Neural progenitor cell (in vitro differentiated cells): ENCODE results near the gene GABRD. TPM values are rescaled to one million over a fixed set of nuclear protein-coding genes. Genes with fewer than 3 reads are reported as not detected.
A peak's percentile ranks its signal among the peaks of the same experiment; 100 is the strongest.

Source experiments
- DNase-seq: peaks from one replicate; pipeline ENCODE4 v3.0.0-alpha.2; 2016; ENCODE audit warnings: low spot score
- H2AFZ ChIP-seq: fragments of 200-600 bp; sonication (generic); replicated peaks from 2 replicates; pipeline ENCODE4 v1.6.1; 2016; ENCODE audit warnings: antibody characterized with exemption
- H3F3A ChIP-seq: fragments of 200-600 bp; sonication (generic); 2 replicates; pipeline ENCODE4 v1.6.1; 2016; ENCODE audit warnings: antibody characterized with exemption, low read depth
- H3K27ac ChIP-seq: fragments of 200-600 bp; sonication (generic); 2 replicates; pipeline ENCODE4 v1.5.1; 2016; ENCODE audit warnings: mild to moderate bottlenecking
- H3K27me3 ChIP-seq: fragments of 200-600 bp; sonication (generic); 2 replicates; pipeline ENCODE4 v1.6.1; 2016; ENCODE audit warnings: mild to moderate bottlenecking, moderate library complexity
- H3K36me3 ChIP-seq: fragments of 200-600 bp; sonication (generic); 2 replicates; pipeline ENCODE4 v1.5.1; 2016
- H3K4me1 ChIP-seq: fragments of 200-600 bp; sonication (generic); 2 replicates; pipeline ENCODE4 v1.6.1; 2016; ENCODE audit warnings: mixed run types
- H3K4me2 ChIP-seq: fragments of 200-600 bp; sonication (generic); 2 replicates; pipeline ENCODE4 v1.6.1; 2016
- H3K4me3 ChIP-seq: fragments of 200-600 bp; sonication (generic); 2 replicates; pipeline ENCODE4 v1.5.1; 2016
- H3K79me2 ChIP-seq: fragments of 200-600 bp; sonication (generic); 2 replicates; pipeline ENCODE4 v1.6.1; 2016; ENCODE audit warnings: low read depth
- H3K9ac ChIP-seq: fragments of 200-600 bp; sonication (generic); 2 replicates; pipeline ENCODE4 v1.6.1; 2016
- H3K9me3 ChIP-seq: fragments of 200-600 bp; sonication (generic); 2 replicates; pipeline ENCODE4 v1.5.1; 2016; ENCODE audit warnings: low read depth
- H4K20me1 ChIP-seq: fragments of 200-600 bp; sonication (generic); 2 replicates; pipeline ENCODE4 v1.6.1; 2016; ENCODE audit warnings: low read depth
- H3K27ac Mint-ChIP-seq: 3 replicates; pipeline ENCODE4 v1.8.0; 2021; ENCODE audit warnings: mixed read lengths
- H3K27me3 Mint-ChIP-seq: 2 replicates; pipeline ENCODE4 v1.8.0; 2022; ENCODE audit warnings: low read depth, mild to moderate bottlenecking, inconsistent platforms, moderate library complexity, mixed read lengths; ENCODE audit not compliant: insufficient read depth
- H3K36me3 Mint-ChIP-seq: 3 replicates; pipeline ENCODE4 v1.8.0; 2021; ENCODE audit warnings: mixed read lengths
- H3K4me1 Mint-ChIP-seq: 3 replicates; pipeline ENCODE4 v1.8.0; 2021; ENCODE audit warnings: mixed read lengths
- H3K4me3 Mint-ChIP-seq: 3 replicates; pipeline ENCODE4 v1.8.0; 2021; ENCODE audit warnings: mild to moderate bottlenecking, moderate library complexity, mixed read lengths
- H3K9me3 Mint-ChIP-seq: 3 replicates; pipeline ENCODE4 v1.8.0; 2020; ENCODE audit warnings: mixed read lengths
- CTCF ChIP-seq: fragments of 200-600 bp; sonication (generic); IDR thresholded peaks from 2 replicates; pipeline ENCODE4 v1.5.1; 2017; ENCODE audit warnings: antibody characterized with exemption, mild to moderate bottlenecking
- EZH2 ChIP-seq: fragments of 200-600 bp; sonication (generic); IDR thresholded peaks from 2 replicates; pipeline ENCODE4 v1.6.1; 2017; ENCODE audit warnings: antibody characterized with exemption, mild to moderate bottlenecking, moderate library complexity
- EZH2phosphoT487 ChIP-seq: fragments of 200-600 bp; sonication (generic); IDR thresholded peaks from 2 replicates; pipeline ENCODE4 v1.6.1; 2017; ENCODE audit warnings: antibody characterized with exemption
- total RNA-seq: library from RNA; depleted of rRNA; stranded (reverse); fragments of >200 nt; gene quantifications from 2 replicates; pipeline ENCODE4 v1.2.3, GENCODE V29; 2015; ENCODE audit warnings: low replicate concordance

GABRD gene
- total RNA-seq, 1 donor from 2014 or later, result 0.45 TPM

- peaks cover 6% of the 10 kb centered on the region for H3K9me3 Mint-ChIP-seq
- no peak overlapping the region for H3K4me3 Mint-ChIP-seq
- Histone ChIP-seq H3K9me3 (no peaks in the 10 kb centered on the region), H3K27me3 (no peaks in the 10 kb centered on the region), H3F3A (no peaks in the 10 kb centered on the region), H4K20me1 (peaks cover 23% of the 10 kb centered on the region), H3K4me2 (no peak overlapping the region), H3K4me1 (peaks cover 28% of the 10 kb centered on the region), H3K79me2 (peaks cover 20% of the 10 kb centered on the region), H3K4me3 (no peak overlapping the region), H2AFZ (no peak overlapping the region), H3K27ac (no peak overlapping the region), H3K36me3 (no peaks in the 10 kb centered on the region), H3K9ac (no peak overlapping the region)
- H3K27me3 Mint-ChIP-seq, result peaks cover 9% of the 10 kb centered on the region
- H3K36me3 Mint-ChIP-seq, result peaks cover 3% of the 10 kb centered on the region
- H3K4me1 Mint-ChIP-seq, result peaks cover 24% of the 10 kb centered on the region
- no peak overlapping the region for H3K27ac Mint-ChIP-seq
- DNase-seq, result no peak
- TF ChIP-seq CTCF (no peak), EZH2phosphoT487 (no peak), EZH2 (no peak)
Observed at GRCh38 chr1:2070800-2071530, 51.8 kb downstream of the GABRD start.

GRCh38 chr1:2072109-2072806 is 53.1 kb downstream of the GABRD start:
- Mint-ChIP-seq H3K9me3 (peaks cover 5% of the 10 kb centered on the region), H3K4me1 (peaks cover 24% of the 10 kb centered on the region), H3K27ac (peak overlapping the region; percentile 46), H3K4me3 (peak overlapping the region; percentile 41), H3K36me3 (peaks cover 6% of the 10 kb centered on the region), H3K27me3 (peaks cover 9% of the 10 kb centered on the region)
- Histone ChIP-seq H3K27ac (peak overlapping the region; percentile 70), H3K4me3 (no peak overlapping the region), H2AFZ (no peak overlapping the region), H3K36me3 (no peaks in the 10 kb centered on the region), H3K27me3 (no peaks in the 10 kb centered on the region), H3K9me3 (no peaks in the 10 kb centered on the region), H3K9ac (no peak overlapping the region), H4K20me1 (peaks cover 23% of the 10 kb centered on the region), H3K4me2 (no peak overlapping the region), H3F3A (no peaks in the 10 kb centered on the region), H3K79me2 (peaks cover 15% of the 10 kb centered on the region), H3K4me1 (peaks cover 28% of the 10 kb centered on the region)
- DNase-seq, result no peak
- TF ChIP-seq EZH2phosphoT487 (no peak), CTCF (no peak), EZH2 (no peak)

GRCh38 chr1:2072891-2073290 is 53.7 kb downstream of the GABRD start:
- DNase-seq, result no peak
- peak overlapping the region; percentile 58 for H3K4me2 ChIP-seq
- peaks cover 19% of the 10 kb centered on the region for H3K79me2 ChIP-seq
- no peak overlapping the region for H3K9ac ChIP-seq
- peak overlapping the region; percentile 41 for H3K4me3 Mint-ChIP-seq
- no peaks in the 10 kb centered on the region for H3K36me3 ChIP-seq
- H4K20me1 ChIP-seq, result peaks cover 23% of the 10 kb centered on the region
- H3K27ac ChIP-seq, result peak overlapping the region; percentile 70
- H3K27me3 Mint-ChIP-seq, result peaks cover 6% of the 10 kb centered on the region
- no peaks in the 10 kb centered on the region for H3K27me3 ChIP-seq
- H3K4me1 ChIP-seq, result peaks cover 28% of the 10 kb centered on the region
- H3K36me3 Mint-ChIP-seq, result peaks cover 7% of the 10 kb centered on the region
- H3K4me3 ChIP-seq, result no peak overlapping the region
- peaks cover 24% of the 10 kb centered on the region for H3K4me1 Mint-ChIP-seq
- H3K9me3 ChIP-seq, result peaks cover 1% of the 10 kb centered on the region
- H3K9me3 Mint-ChIP-seq, result peaks cover 10% of the 10 kb centered on the region
- no peak overlapping the region for H3K27ac Mint-ChIP-seq
- H3F3A ChIP-seq, result no peaks in the 10 kb centered on the region
- no peak overlapping the region for H2AFZ ChIP-seq
- no peak for TF ChIP-seq EZH2phosphoT487
- TF ChIP-seq EZH2, result no peak
- TF ChIP-seq CTCF, result no peak
